DMS53 treated with DMSO at 0.1 percent for 48 hours (cell line): ENCODE measurements around the gene ZNF615.
A peak's percentile ranks its signal among the peaks of the same experiment; 100 is the strongest.
"Not testable (repeated sequence)": the region's sequence is repeated elsewhere in the genome, so short reads cannot be mapped to it uniquely, and the experiment has no call there.

ENCODE experiments used
- DNase-seq: peaks from one replicate; lab custom pipeline; 2025; ENCODE audit not compliant: unreplicated experiment; lab: John Stamatoyannopoulos, UW

ZNF615 gene

GRCh38 chr19:51980926-51981325, 27.1 kb downstream of the ZNF615 start:
- DNase-seq, result not testable (repeated sequence)

DNA sequence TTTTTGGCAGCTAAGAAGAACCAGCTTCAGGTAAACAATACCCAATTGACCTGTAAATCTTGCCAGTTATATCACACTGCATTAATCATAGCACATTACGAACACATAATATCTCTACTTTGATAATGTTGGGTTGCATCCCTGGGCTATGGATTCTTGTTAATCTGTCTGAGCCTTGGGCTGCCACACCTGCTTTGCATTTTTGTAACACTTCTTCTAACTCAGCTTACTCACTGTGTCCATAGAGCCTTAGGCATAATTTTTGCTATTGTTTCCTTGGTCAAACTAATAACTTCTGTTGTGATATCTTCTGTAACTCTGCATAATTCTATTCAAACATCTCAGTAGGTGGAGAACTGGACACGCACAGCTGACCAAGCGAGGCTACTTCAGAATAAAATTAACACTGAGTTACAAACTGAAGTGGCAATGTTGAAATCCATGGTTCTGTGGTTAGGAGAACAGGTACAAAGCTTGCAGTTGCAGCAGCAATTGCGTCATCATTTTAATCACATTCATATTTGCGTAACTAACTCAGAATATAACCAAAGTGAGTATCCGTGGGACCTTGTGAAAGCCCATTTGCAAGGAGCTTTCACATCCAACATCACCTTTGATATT, 27.8 kb downstream of the ZNF615 start:
- DNase-seq, result no peak

DNA sequence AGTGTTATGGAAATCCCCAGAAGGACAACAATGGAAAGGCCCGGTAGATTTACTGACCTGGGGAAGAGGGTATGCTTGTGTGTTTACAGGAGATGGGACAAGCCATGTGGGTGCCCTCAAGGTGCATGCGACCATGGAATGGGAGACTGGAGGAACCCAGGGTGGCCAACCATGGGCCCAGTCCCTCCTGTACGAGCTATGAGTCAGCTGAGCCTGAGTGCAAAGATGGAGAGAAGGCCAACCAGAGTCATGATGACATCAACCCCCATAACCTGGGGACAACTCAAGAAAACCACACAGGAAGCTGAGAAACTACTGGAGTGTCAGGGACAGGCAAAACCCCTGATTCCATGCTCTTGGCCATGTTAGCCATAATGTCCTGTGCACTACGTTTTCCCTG, 29.1 kb downstream of the ZNF615 start:
- DNase-seq, result no peak

DNA sequence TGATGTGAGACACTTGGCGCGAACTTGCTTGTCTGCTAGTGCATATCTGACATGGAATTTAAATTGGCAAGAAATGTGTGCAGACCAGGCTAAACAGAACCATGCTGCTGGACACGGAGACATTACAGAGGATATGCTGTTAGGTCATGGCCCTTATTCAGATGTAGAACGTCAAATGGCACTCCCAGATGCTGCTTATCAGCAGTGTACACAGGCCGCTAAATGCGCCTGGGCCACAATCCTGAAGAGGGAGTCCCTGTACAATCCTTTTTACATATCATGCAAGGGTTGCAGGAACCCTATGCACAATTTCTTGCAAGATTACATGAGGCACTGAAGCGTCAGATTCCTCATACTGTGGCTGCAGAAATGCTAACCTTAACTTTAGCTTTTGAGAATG, 30.7 kb downstream of the ZNF615 start:
- DNase-seq, result no peak

DNA sequence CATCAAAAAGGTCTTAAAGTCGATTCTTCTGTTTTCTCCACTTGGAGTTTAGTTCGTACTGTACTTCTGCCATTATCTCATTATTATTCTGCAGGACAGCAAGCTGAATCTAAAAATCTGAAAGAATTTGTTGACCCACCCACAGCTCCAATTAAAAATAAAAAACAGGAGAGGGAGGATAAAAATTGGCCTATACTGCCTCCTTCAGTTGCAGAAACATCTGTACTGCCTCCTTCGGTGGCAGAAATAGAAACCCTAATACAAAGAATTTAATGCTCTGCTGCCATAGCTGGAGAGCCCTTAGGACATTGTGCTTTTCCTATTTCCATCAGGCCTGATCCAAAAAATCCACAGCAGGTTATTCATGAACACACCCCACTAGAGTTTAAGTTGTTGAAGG, 31.2 kb downstream of the ZNF615 start:
- no peak for DNase-seq

- DNase-seq, result not testable (repeated sequence)
These were observed 32.2 kb downstream of the ZNF615 start for GRCh38 chr19:51975787-51976186.

DNA sequence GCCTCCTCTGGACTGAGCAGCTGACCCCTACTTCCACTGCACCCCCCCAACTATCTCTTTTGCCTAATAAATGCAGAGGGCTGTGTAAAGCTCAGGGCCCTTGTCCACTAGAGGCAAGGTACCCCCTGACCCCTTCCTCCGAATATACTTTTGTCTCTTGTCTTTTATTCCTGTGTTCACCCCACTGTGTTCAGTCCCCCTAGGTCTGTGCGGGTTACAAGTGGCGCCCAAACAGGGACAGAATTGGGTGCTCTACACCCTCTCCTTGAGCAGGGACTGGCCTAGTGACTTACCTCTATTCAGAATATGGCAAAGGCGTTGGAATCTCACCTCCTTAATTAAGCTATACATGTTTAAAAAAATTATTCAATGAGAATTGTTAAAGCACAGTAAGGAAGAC, 36.4 kb downstream of the ZNF615 start:
- DNase-seq, result no peak

DNA sequence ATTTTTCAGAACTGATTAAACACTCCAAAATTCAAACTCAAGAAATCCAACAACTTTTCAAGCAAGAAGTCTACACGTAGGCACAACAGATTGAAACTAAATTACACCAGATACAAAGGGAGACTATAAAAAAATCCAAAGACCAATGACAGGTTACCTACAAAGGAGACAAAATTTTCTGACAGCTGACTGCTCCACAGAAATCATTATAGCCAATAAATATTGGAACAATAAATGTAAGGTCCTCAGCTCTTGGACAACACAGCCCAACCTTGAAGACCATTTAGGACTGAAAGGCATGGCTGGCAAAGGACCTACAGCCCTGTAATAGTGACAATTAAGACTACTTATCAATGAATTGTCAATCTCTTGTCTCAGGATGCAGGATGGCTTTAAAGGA, 37.3 kb downstream of the ZNF615 start:
- no peak for DNase-seq

DNA sequence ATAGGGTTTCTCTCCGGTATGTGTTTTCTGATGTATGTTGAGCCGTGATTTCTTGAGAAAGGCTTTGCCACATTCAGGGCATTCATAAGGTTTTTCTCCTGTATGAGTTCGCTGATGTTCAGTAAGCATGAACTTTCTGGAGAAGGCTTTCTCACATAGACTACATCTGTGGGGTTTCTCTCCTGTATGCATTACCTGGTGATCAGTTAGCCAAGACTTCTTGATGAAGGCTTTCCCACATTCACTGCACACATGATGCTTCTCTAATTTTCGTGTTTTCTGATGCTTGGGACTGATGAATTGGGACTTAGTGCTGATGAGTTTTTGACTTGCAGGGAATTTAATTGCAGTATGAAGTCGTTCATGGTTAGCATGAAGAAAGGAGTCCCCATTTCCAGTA, 42.4 kb downstream of the ZNF615 start:
- no peak for DNase-seq

- not testable (repeated sequence) for DNase-seq
These were observed 47.3 kb downstream of the ZNF615 start for GRCh38 chr19:51960621-51961233.

DNA sequence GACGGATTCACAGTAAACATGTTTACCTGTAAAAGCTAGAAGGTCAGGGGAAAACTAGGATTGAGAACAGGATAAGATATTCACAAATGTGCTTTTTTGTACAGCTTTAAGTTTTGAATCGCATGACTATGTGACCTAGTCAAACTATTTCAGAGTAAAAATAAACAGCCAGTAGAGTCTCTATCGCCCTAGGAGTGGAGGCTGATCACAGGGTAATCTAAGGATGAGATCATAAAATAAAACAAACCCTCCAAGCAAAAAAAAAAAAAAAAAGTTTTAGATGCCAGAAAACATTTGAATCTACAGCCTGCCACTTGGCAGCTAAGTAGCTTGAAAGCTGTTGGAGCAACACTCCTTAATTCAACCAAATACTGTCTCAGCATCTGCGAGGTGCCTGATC, 48.2 kb downstream of the ZNF615 start:
- no peak for DNase-seq

DNA sequence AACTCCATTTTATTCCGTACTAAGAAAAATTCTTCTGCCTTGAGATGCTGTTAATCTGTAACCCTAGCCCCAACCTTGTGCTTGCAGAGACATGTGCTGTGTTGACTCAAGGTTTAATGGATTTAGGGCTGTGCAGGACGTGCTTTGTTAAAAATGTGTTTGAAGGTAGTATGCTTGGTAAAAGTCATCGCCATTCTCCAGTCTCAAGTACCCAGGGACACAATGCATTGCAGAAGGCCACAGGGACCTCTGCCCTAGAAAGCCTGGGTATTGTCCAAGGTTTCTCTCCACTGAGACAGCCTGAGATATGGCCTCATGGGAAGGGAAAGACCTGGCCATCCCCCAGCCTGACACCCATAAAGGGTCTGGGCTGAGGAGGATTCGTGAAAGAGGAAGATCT, 50.2 kb downstream of the ZNF615 start:
- DNase-seq, result peak; percentile 12

DNA sequence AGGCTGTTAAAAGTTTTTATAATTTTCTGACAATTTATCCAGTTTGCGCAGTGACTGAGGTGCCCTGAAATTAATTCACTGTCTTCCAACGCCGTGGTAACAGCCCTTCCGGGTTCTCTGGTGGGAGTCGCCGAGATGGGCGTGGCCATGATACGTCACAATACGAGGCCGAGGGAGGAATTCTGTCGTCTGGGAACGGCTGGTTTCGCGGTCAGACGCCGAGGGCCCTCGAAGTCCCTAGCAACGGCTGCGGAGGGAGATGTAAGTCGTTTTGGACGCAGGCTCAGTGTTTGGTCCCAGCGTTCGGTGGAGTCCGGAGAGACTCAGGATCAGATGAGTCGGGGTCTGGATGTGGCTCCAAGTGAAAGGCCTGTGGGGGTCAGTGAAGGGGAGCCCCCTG, 59.0 kb downstream of the ZNF615 start:
- DNase-seq, result no peak

- no peak for DNase-seq
These were observed 61.4 kb downstream of the ZNF615 start for GRCh38 chr19:51946602-51947001.

DNA sequence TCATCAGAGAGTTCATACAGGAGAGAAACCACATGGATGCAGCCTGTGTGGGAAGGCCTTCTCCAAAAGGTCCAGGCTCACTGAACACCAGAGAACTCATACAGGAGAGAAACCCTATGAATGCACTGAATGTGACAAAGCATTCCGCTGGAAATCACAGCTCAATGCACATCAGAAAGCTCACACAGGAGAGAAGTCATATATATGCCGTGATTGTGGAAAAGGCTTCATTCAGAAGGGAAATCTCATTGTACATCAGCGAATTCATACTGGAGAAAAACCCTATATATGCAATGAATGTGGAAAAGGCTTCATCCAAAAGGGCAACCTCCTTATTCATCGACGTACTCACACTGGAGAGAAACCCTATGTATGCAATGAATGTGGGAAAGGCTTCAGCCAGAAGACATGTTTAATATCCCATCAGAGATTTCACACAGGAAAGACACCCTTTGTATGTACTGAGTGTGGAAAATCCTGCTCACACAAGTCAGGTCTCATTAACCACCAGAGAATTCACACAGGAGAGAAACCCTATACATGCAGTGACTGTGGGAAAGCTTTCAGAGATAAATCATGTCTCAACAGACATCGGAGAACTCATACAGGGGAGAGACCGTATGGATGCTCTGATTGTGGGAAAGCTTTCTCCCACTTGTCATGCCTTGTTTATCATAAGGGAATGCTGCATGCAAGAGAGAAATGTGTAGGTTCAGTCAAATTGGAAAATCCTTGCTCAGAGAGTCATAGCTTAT, 63.0 kb downstream of the ZNF615 start:
- DNase-seq, result no peak
